ENCODE measurements around the gene ARGFX. TPM values are rescaled to one million over a fixed set of nuclear protein-coding genes. Genes with fewer than 3 reads are reported as not detected.

The ARGFX gene
- total RNA-seq, 4 donors from 2014 or later: not detected

DNA sequence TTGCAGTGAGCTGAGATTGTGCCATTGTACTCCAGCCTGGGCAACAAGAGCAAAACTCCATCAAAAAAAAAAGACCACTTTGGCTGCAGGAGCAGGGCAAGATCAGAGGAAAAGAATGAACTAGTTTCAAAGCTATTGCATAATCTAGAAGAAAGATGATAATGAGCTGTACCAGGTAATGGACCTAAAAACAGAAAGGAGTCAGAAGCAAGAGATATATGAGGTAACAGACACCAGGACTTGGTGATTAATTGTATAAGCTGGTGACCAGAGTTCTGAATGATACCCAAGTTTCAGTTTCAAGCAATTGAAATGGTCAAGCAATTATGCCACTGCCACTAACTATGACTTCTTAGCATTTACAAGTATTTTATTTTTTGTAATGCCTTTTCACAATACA, 24.8 kb upstream of the ARGFX start:
- Histone ChIP-seq H3K9me3 (no peaks in the 10 kb centered on the region), H3K4me3 (no peak overlapping the region), H3K4me1 (peaks cover 0 to 11% (median 3%) of the 10 kb centered on the region in 4 donors), H3K27ac (no peak overlapping the region), H3K36me3 (no peaks in the 10 kb centered on the region), H3K27me3 (no peaks in the 10 kb centered on the region)
- no peak for DNase-seq (ENCODE audit: low spot score in 2 of 2)
- no peak for TF ChIP-seq POLR2A (IDR thresholded peaks at IDR 0.05)
- no peak for TF ChIP-seq EP300 (IDR thresholded peaks at IDR 0.05)
- TF ChIP-seq CTCF (IDR thresholded peaks at IDR 0.05): no peak

DNA sequence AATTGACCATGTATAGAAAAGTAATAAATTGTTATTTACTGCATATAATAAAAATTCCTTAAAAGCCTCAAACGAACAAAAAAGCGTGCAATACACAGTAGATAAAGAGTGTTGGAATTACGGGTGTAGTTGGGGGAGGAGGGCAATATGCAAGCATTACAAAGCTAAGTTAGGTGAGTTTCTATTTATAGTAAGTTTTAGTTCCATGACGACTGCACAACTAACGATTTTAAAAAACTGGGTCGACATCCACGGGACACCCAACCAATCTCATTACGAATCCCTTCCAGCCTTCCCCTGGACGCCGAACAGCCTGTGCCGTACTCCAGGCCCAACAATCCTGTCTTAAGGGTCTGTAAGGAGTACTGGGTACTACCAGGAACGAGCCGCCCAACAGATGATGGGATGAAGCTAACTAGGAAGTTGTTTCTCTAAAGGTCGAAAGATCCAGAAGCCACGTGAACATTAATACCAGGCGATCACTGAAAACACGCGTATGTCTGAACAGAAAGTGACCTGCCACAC, 22.6 kb upstream of the ARGFX start:
- DNase-seq (ENCODE audit: low spot score in 2 of 2): no peak
- H3K4me1 ChIP-seq: peaks cover 0 to 11% (median 5%) of the 10 kb centered on the region in 4 donors
- WGBS, 2 donors: 3 to 5% methylated on average over 18 of the region's 18 CpGs
- H3K4me3 ChIP-seq: peak overlapping the region; percentile 42 to 59 (median 56)
- H3K36me3 ChIP-seq: no peaks in the 10 kb centered on the region
- no peaks in the 10 kb centered on the region for H3K9me3 ChIP-seq
- H3K27ac ChIP-seq: no peak overlapping the region
- no peaks in the 10 kb centered on the region for H3K27me3 ChIP-seq
- TF ChIP-seq EP300 (IDR thresholded peaks at IDR 0.05): no peak
- no peak for TF ChIP-seq POLR2A (IDR thresholded peaks at IDR 0.05)
- no peak for TF ChIP-seq CTCF (IDR thresholded peaks at IDR 0.05)

GRCh38 chr3:121545574-121546455, 21.9 kb upstream of the ARGFX start, which contains the start of gene POLQ:
POLQ (minus strand) TSS chr3:121545988; CDS start chr3:121545877, 111 bp downstream.
- H3K9me3 ChIP-seq: no peaks in the 10 kb centered on the region
- TF ChIP-seq EP300 (IDR thresholded peaks at IDR 0.05) (peak; percentile 23 to 71), CTCF (IDR thresholded peaks at IDR 0.05) (peak in 1 of 5 experiments; percentile 17), POLR2A (IDR thresholded peaks at IDR 0.05) (no peak)
- no peaks in the 10 kb centered on the region for H3K27me3 ChIP-seq
- H3K4me1 ChIP-seq: peaks cover 0 to 11% (median 5%) of the 10 kb centered on the region in 4 donors
- peak within 1 kb of the TSS; percentile 42 to 59 (median 56) for H3K4me3 ChIP-seq
- peak within 1 kb of the TSS in 3 of 4 donors; percentile 72 to 79 (median 76) for H3K27ac ChIP-seq
- 1 to 2% methylated on average over 42 of the region's 42 CpGs for WGBS, 2 donors
- DNase-seq (ENCODE audit: low spot score in 2 of 2): peak; percentile 78 to 83
- no peaks in the 10 kb centered on the region for H3K36me3 ChIP-seq

DNA sequence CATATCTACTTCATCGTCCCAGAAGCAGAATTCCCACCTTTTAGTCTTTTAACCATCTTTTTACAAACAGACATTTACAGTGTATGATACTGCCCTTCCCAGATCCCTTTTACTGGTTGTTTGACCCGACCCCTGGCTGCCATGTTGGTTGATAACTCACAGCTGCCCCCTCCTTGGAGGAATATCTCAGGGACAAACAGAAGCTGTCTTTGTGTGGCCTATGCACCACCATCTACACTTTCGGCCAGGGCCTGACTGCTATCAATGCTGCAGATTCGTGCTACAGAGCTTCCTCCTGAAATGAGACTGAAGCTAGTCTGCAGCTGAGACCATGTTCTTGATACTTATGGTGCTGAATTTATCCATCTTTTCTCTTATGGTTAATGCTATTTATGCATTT, 15.4 kb upstream of the ARGFX start:
- peak overlapping the region in 1 of 4 donors; percentile 22 for H3K4me3 ChIP-seq
- H3K4me1 ChIP-seq: peaks cover 0 to 6% (median 2%) of the 10 kb centered on the region in 4 donors
- no peaks in the 10 kb centered on the region for H3K9me3 ChIP-seq
- H3K27ac ChIP-seq: peak overlapping the region in 1 of 4 donors; percentile 16
- DNase-seq (ENCODE audit: low spot score in 2 of 2): no peak
- H3K36me3 ChIP-seq: no peaks in the 10 kb centered on the region
- H3K27me3 ChIP-seq: no peaks in the 10 kb centered on the region
- TF ChIP-seq CTCF (IDR thresholded peaks at IDR 0.05) (no peak), POLR2A (IDR thresholded peaks at IDR 0.05) (no peak), EP300 (IDR thresholded peaks at IDR 0.05) (no peak)
- 34 to 37% methylated on average over 4 of the region's 4 CpGs for WGBS, 2 donors

GRCh38 chr3:121552797-121553196, 15.0 kb upstream of the ARGFX start:
- 73 to 86% methylated on average over 3 of the region's 3 CpGs for WGBS, 2 donors
- TF ChIP-seq CTCF (IDR thresholded peaks at IDR 0.05): no peak
- no peak for TF ChIP-seq EP300 (IDR thresholded peaks at IDR 0.05)
- TF ChIP-seq POLR2A (IDR thresholded peaks at IDR 0.05): no peak
- no peak for DNase-seq (ENCODE audit: low spot score in 2 of 2)
- no peak overlapping the region for H3K4me3 ChIP-seq
- peaks cover 0 to 6% (median 2%) of the 10 kb centered on the region in 4 donors for H3K4me1 ChIP-seq
- H3K27ac ChIP-seq: no peak overlapping the region
- no peaks in the 10 kb centered on the region for H3K27me3 ChIP-seq
- H3K36me3 ChIP-seq: no peaks in the 10 kb centered on the region
- H3K9me3 ChIP-seq: no peaks in the 10 kb centered on the region

All from tibial nerve (tissue), 4 donors.